HepG2 (cell line): ENCODE data around the gene LMF2.

ENCODE experiments used
- EP300 ChIP-seq, 3 experiments: sonication (generic) in 1 of 3; formaldehyde crosslinking in 1 of 3; IDR thresholded peaks; 2 replicates each; pipeline versions ENCODE4 v1.5.1 to v1.6.1; 2011 to 2020; ENCODE audit warnings: low read depth in 2 of 3, low read length in 2 of 3, borderline replicate concordance in 1 of 3, improper control_type of control experiment in 1 of 3, mild to moderate bottlenecking in 1 of 3, missing genetic modification reagents in 1 of 3, moderate library complexity in 1 of 3
- HMG20A ChIP-seq: IDR thresholded peaks from 2 replicates; pipeline ENCODE4 v1.6.1; 2016; ENCODE audit warnings: borderline replicate concordance
- POLR2AphosphoS2 ChIP-seq: IDR thresholded peaks from 2 replicates; pipeline ENCODE4 v1.6.1; 2011; ENCODE audit warnings: low read depth, low read length, improper control_type of control experiment
- TARDBP ChIP-seq: sonication (generic); formaldehyde crosslinking; IDR thresholded peaks from 2 replicates; pipeline ENCODE4 v1.8.0; 2022; ENCODE audit warnings: mild to moderate bottlenecking, missing genetic modification reagents
- ZFP41 ChIP-seq: sonication (generic); formaldehyde crosslinking; IDR thresholded peaks from 2 replicates; pipeline ENCODE4 v1.4.0; 2020; ENCODE audit warnings: mild to moderate bottlenecking, missing genetic modification reagents, borderline replicate concordance
- ZNF879 ChIP-seq: sonication (generic); formaldehyde crosslinking; IDR thresholded peaks from 2 replicates; pipeline ENCODE4 v1.8.1; 2023; ENCODE audit warnings: missing genetic modification reagents
- TF ChIP-seq, protein P1 (sequence below): sonication (generic); formaldehyde crosslinking; IDR thresholded peaks from 2 replicates; pipeline ENCODE4 v1.5.0; 2020; ENCODE audit warnings: mild to moderate bottlenecking, missing genetic modification reagents, moderate library complexity
- TF ChIP-seq, protein P2 (sequence below): sonication (generic); formaldehyde crosslinking; IDR thresholded peaks from 2 replicates; pipeline ENCODE4 v1.4.0; 2020; ENCODE audit warnings: mild to moderate bottlenecking, missing genetic modification reagents
- TF ChIP-seq, protein P3 (sequence below), 2 experiments: sonication (generic) in 1 of 2; formaldehyde crosslinking in 1 of 2; IDR thresholded peaks; 2 replicates each; pipeline versions ENCODE4 v1.4.0 to v1.6.1; 2016 to 2020; ENCODE audit warnings: borderline replicate concordance in 1 of 2, low read depth in 1 of 2, mild to moderate bottlenecking in 1 of 2, missing genetic modification reagents in 1 of 2
- TF ChIP-seq, protein P4 (sequence below): sonication (generic); formaldehyde crosslinking; IDR thresholded peaks from 2 replicates; pipeline ENCODE4 v1.4.0; 2020; ENCODE audit warnings: missing genetic modification reagents

DNA sequence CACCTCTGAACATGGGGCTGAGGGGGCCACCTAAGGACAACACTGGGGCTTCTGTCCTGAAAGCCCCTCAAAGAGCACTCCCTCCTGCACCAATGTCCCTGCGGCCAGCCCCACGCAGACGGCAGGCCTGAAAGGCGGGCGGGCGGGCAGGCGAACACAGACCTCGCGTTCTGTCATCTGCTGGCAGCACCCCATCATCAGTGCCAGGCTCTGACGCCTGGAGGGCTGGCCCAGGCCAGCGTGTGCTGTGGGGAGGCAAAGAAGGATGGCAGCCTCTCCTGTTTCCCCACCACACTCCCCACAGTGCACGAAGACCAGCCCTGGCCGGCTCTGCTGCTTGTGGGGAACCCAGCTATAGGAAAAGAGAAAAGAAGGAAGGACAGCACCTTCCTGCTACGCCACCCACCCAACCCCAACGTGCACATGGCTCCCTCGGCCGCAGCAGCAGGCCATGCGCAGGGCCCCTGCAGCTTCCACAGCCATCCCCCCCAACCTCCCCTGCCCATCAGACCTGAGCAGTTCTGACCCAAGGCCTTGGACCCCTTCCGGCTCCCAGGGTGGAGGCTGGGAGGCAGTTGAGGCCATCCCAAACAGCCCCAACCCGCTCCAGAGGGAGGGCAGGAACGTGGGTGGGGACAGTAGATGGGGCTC lies 36.2 kb downstream of the LMF2 start:
- TF ChIP-seq, protein P1, sequence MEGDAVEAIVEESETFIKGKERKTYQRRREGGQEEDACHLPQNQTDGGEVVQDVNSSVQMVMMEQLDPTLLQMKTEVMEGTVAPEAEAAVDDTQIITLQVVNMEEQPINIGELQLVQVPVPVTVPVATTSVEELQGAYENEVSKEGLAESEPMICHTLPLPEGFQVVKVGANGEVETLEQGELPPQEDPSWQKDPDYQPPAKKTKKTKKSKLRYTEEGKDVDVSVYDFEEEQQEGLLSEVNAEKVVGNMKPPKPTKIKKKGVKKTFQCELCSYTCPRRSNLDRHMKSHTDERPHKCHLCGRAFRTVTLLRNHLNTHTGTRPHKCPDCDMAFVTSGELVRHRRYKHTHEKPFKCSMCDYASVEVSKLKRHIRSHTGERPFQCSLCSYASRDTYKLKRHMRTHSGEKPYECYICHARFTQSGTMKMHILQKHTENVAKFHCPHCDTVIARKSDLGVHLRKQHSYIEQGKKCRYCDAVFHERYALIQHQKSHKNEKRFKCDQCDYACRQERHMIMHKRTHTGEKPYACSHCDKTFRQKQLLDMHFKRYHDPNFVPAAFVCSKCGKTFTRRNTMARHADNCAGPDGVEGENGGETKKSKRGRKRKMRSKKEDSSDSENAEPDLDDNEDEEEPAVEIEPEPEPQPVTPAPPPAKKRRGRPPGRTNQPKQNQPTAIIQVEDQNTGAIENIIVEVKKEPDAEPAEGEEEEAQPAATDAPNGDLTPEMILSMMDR (CRISPR knock-in tag): no peak
- TF ChIP-seq EP300 (IDR thresholded peaks at IDR 0.05; ENCODE audit: low read depth in 2 of 2, low read length in 2 of 2) (no peak), EP300 (CRISPR knock-in tag; IDR thresholded peaks at IDR 0.05; ENCODE audit: borderline replicate concordance) (no peak), ZFP41 (CRISPR knock-in tag) (no peak), TARDBP (CRISPR knock-in tag) (no peak), POLR2AphosphoS2 (no peak), HMG20A (CRISPR knock-in tag) (no peak), ZNF879 (CRISPR knock-in tag) (no peak)
- TF ChIP-seq, protein P2, sequence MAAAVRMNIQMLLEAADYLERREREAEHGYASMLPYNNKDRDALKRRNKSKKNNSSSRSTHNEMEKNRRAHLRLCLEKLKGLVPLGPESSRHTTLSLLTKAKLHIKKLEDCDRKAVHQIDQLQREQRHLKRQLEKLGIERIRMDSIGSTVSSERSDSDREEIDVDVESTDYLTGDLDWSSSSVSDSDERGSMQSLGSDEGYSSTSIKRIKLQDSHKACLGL (CRISPR knock-in tag): no peak
- TF ChIP-seq, protein P3, sequence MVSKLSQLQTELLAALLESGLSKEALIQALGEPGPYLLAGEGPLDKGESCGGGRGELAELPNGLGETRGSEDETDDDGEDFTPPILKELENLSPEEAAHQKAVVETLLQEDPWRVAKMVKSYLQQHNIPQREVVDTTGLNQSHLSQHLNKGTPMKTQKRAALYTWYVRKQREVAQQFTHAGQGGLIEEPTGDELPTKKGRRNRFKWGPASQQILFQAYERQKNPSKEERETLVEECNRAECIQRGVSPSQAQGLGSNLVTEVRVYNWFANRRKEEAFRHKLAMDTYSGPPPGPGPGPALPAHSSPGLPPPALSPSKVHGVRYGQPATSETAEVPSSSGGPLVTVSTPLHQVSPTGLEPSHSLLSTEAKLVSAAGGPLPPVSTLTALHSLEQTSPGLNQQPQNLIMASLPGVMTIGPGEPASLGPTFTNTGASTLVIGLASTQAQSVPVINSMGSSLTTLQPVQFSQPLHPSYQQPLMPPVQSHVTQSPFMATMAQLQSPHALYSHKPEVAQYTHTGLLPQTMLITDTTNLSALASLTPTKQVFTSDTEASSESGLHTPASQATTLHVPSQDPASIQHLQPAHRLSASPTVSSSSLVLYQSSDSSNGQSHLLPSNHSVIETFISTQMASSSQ (IDR thresholded peaks at IDR 0.05; ENCODE audit: low read depth): no peak
- TF ChIP-seq, protein P3 (CRISPR knock-in tag; IDR thresholded peaks at IDR 0.05; ENCODE audit: borderline replicate concordance): no peak
- TF ChIP-seq, protein P4, sequence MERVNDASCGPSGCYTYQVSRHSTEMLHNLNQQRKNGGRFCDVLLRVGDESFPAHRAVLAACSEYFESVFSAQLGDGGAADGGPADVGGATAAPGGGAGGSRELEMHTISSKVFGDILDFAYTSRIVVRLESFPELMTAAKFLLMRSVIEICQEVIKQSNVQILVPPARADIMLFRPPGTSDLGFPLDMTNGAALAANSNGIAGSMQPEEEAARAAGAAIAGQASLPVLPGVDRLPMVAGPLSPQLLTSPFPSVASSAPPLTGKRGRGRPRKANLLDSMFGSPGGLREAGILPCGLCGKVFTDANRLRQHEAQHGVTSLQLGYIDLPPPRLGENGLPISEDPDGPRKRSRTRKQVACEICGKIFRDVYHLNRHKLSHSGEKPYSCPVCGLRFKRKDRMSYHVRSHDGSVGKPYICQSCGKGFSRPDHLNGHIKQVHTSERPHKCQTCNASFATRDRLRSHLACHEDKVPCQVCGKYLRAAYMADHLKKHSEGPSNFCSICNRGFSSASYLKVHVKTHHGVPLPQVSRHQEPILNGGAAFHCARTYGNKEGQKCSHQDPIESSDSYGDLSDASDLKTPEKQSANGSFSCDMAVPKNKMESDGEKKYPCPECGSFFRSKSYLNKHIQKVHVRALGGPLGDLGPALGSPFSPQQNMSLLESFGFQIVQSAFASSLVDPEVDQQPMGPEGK (CRISPR knock-in tag): no peak
